Ishikawa (cell line): ENCODE data around the gene MIER3.

Experiments
- CEBPB ChIP-seq: IDR thresholded peaks from 2 replicates; pipeline ENCODE4 v1.6.1; 2012
- CREB1 ChIP-seq: IDR thresholded peaks from 2 replicates; pipeline ENCODE4 v1.6.1; 2012; ENCODE audit warnings: low read depth
- EGR1 ChIP-seq: IDR thresholded peaks from 2 replicates; pipeline ENCODE4 v1.6.1; 2012
- EP300 ChIP-seq: IDR thresholded peaks from 2 replicates; pipeline ENCODE4 v1.6.1; 2012; ENCODE audit warnings: borderline replicate concordance
- FOXM1 ChIP-seq: IDR thresholded peaks from 2 replicates; pipeline ENCODE4 v1.6.1; 2012; ENCODE audit warnings: low read depth, borderline replicate concordance
- MAX ChIP-seq: IDR thresholded peaks from 2 replicates; pipeline ENCODE4 v1.6.1; 2012
- NFIC ChIP-seq: IDR thresholded peaks from 2 replicates; pipeline ENCODE4 v1.6.1; 2012
- RAD21 ChIP-seq: IDR thresholded peaks from 2 replicates; pipeline ENCODE4 v1.6.1; 2012; ENCODE audit warnings: low read depth
- REST ChIP-seq: IDR thresholded peaks from 2 replicates; pipeline ENCODE4 v1.6.1; 2012; ENCODE audit warnings: low read depth, mild to moderate bottlenecking
- TAF1 ChIP-seq: IDR thresholded peaks from 2 replicates; pipeline ENCODE4 v1.6.1; 2012; ENCODE audit warnings: low read depth, mild to moderate bottlenecking
- TCF12 ChIP-seq: IDR thresholded peaks from 2 replicates; pipeline ENCODE4 v1.6.1; 2012; ENCODE audit warnings: low read depth
- TEAD4 ChIP-seq: IDR thresholded peaks from 2 replicates; pipeline ENCODE4 v1.6.1; 2012
- USF1 ChIP-seq: IDR thresholded peaks from 2 replicates; pipeline ENCODE4 v1.6.1; 2012
- YY1 ChIP-seq: IDR thresholded peaks from 2 replicates; pipeline ENCODE4 v1.6.1; 2012; ENCODE audit warnings: low read depth
- ZBTB7A ChIP-seq: IDR thresholded peaks from 2 replicates; pipeline ENCODE4 v1.6.1; 2012; ENCODE audit warnings: low read depth

Gene MIER3

GRCh38 chr5:56974241-56974640 is 22.3 kb upstream of the MIER3 start:
- TF ChIP-seq EGR1 (no peak), ZBTB7A (no peak), RAD21 (no peak), EP300 (no peak), TCF12 (no peak), USF1 (no peak), YY1 (no peak), MAX (no peak), REST (no peak), TEAD4 (no peak), NFIC (no peak), TAF1 (no peak), CREB1 (no peak), FOXM1 (no peak), CEBPB (no peak)

GRCh38 chr5:56973473-56973872 is 21.6 kb upstream of the MIER3 start:
- TF ChIP-seq TCF12 (no peak), YY1 (no peak), FOXM1 (no peak), RAD21 (no peak), USF1 (no peak), TAF1 (no peak)

- TF ChIP-seq NFIC, result no peak
- TF ChIP-seq FOXM1, result no peak
- no peak for TF ChIP-seq TCF12
- no peak for TF ChIP-seq ZBTB7A
- no peak for TF ChIP-seq EP300
- TF ChIP-seq REST, result no peak
These were observed 19.4 kb upstream of the MIER3 start for GRCh38 chr5:56971275-56971674.

- TF ChIP-seq EP300, result no peak
- TF ChIP-seq USF1, result no peak
- TF ChIP-seq TAF1, result no peak
- TF ChIP-seq MAX, result no peak
- no peak for TF ChIP-seq NFIC
- TF ChIP-seq ZBTB7A, result no peak
These were observed 12.2 kb upstream of the MIER3 start for GRCh38 chr5:56964173-56964572.

- no peak for TF ChIP-seq TEAD4
- no peak for TF ChIP-seq CEBPB
- no peak for TF ChIP-seq RAD21
- TF ChIP-seq TAF1, result no peak
- TF ChIP-seq ZBTB7A, result no peak
- TF ChIP-seq REST, result no peak
These were observed 11.3 kb upstream of the MIER3 start for GRCh38 chr5:56963246-56963645.
